OCI-LY7 (cell line): ENCODE data around the gene RNF208.

Source experiments
- CTCF ChIP-seq: fragments of 200-600 bp; sonication (generic); conservative IDR thresholded peaks from 2 replicates; pipeline ENCODE4 v1.5.1; 2014; ENCODE audit warnings: mild to moderate bottlenecking, antibody characterized with exemption, low read length, moderate library complexity, mixed read lengths
- EZH2phosphoT487 ChIP-seq: fragments of 200-600 bp; sonication (generic); IDR thresholded peaks from 2 replicates; pipeline ENCODE4 v1.6.1; 2018; ENCODE audit warnings: low read depth, borderline replicate concordance, mild to moderate bottlenecking, mixed run types, antibody characterized with exemption, low read length, moderate library complexity, mixed read lengths

- no peak for TF ChIP-seq CTCF
- no peak for TF ChIP-seq EZH2phosphoT487
Observed at GRCh38 chr9:137245450-137246421, 23.7 kb upstream of the RNF208 start.
